ENCODE measurements around the gene TMEM209. TPM values are rescaled to one million over a fixed set of nuclear protein-coding genes. Genes with fewer than 3 reads are reported as not detected.
A peak's percentile ranks its signal among the peaks of the same experiment; 100 is the strongest.
"Not testable (repeated sequence)": the region's sequence is repeated elsewhere in the genome, so short reads cannot be mapped to it uniquely, and the experiment has no call there.

The TMEM209 gene
- polyA plus RNA-seq, 1 donor from 2014 or later, result 14.6 TPM

DNA sequence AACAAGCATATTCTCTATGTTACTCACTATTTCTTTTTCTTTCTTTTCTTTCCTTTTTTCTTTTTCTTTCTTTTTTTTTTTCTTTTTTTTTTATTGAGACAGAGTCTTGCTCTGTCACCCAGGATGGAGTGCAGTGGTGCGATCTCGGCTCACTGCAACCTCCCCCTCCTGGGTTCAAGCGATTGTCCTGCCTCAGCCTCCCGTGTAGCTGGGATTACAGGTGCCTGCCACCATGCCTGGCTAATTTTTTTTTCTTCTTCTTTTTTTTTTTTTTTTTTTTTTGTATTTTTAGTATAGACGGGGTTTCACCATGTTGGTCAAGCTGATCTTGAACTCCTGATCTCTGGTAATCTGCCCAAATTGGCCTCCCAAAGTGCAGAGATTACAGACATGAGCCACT is 59.1 kb downstream of the TMEM209 start:
- H3K9me2 ChIP-seq (ENCODE audit: insufficient read depth, low read length); H3K27me3 ChIP-seq (ENCODE audit: insufficient read depth, low read depth, low read length); H3K36me3 ChIP-seq (ENCODE audit: insufficient read depth, low read length); H3K9me3 ChIP-seq (ENCODE audit: low read length); H3K79me2 ChIP-seq (replicated peaks; ENCODE audit: insufficient read depth, low read length); H2AFZ ChIP-seq (ENCODE audit: low read depth, low read length); H3K4me3 ChIP-seq (ENCODE audit: low read length); H3F3A ChIP-seq (ENCODE audit: insufficient read depth, low read length, poor library complexity, severe bottlenecking); H3K27ac ChIP-seq (ENCODE audit: low read length); H4K20me1 ChIP-seq (ENCODE audit: insufficient read depth); H3K9ac ChIP-seq (ENCODE audit: low read length); H3K4me2 ChIP-seq (ENCODE audit: low read length): not testable (repeated sequence)

DNA sequence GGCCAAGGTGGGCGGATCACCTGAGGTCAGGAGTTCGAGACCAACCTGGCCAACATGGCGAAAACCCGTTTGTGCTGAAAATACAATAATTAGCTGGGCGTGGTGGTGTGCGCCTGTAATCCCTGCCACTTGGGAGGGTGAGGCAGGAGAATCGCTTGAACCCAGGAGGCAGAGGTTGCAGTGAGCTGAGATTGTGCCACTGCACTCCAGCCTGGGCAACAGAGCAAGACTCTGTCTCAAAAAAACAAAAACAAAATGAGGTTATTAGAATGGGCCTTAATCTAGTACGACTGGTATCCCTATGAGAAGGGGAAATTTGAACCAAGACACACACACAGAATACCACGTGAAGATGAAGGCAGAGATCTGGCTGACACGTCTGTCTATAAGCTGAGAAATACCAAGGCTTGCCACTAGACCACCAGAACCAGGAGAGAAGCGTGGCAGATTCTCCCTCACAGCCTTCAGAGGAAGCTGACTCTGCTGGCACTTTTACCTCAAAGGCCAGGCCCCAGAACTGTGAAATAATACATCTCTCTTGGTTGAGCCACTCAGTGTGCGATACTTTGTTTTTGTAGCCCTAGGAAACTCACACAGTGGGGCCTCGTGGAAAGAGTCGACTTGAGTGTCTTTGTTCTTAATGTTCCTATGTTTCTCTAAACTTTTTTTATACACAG is 59.6 kb downstream of the TMEM209 start:
- Histone ChIP-seq H3K4me3 (ENCODE audit: low read length) (no peak overlapping the region), H3K79me2 (replicated peaks; ENCODE audit: insufficient read depth, low read length) (no peaks in the 10 kb centered on the region), H2AFZ (ENCODE audit: low read depth, low read length) (no peak overlapping the region), H4K20me1 (ENCODE audit: insufficient read depth) (no peaks in the 10 kb centered on the region), H3F3A (ENCODE audit: insufficient read depth, low read length, poor library complexity, severe bottlenecking) (no peaks in the 10 kb centered on the region), H3K27me3 (ENCODE audit: insufficient read depth, low read depth, low read length) (no peaks in the 10 kb centered on the region), H3K9me3 (ENCODE audit: low read length) (no peaks in the 10 kb centered on the region), H3K9ac (ENCODE audit: low read length) (no peak overlapping the region), H3K9me2 (ENCODE audit: insufficient read depth, low read length) (no peaks in the 10 kb centered on the region), H3K36me3 (ENCODE audit: insufficient read depth, low read length) (no peaks in the 10 kb centered on the region), H3K27ac (ENCODE audit: low read length) (peak overlapping the region; percentile 62), H3K4me2 (ENCODE audit: low read length) (no peak overlapping the region)
- no peak for TF ChIP-seq RAD21 (conservative IDR thresholded peaks at IDR 0.05)
- no peak for TF ChIP-seq MXI1 (conservative IDR thresholded peaks at IDR 0.05; ENCODE audit: poor library complexity, severe bottlenecking)
- TF ChIP-seq, protein P1, sequence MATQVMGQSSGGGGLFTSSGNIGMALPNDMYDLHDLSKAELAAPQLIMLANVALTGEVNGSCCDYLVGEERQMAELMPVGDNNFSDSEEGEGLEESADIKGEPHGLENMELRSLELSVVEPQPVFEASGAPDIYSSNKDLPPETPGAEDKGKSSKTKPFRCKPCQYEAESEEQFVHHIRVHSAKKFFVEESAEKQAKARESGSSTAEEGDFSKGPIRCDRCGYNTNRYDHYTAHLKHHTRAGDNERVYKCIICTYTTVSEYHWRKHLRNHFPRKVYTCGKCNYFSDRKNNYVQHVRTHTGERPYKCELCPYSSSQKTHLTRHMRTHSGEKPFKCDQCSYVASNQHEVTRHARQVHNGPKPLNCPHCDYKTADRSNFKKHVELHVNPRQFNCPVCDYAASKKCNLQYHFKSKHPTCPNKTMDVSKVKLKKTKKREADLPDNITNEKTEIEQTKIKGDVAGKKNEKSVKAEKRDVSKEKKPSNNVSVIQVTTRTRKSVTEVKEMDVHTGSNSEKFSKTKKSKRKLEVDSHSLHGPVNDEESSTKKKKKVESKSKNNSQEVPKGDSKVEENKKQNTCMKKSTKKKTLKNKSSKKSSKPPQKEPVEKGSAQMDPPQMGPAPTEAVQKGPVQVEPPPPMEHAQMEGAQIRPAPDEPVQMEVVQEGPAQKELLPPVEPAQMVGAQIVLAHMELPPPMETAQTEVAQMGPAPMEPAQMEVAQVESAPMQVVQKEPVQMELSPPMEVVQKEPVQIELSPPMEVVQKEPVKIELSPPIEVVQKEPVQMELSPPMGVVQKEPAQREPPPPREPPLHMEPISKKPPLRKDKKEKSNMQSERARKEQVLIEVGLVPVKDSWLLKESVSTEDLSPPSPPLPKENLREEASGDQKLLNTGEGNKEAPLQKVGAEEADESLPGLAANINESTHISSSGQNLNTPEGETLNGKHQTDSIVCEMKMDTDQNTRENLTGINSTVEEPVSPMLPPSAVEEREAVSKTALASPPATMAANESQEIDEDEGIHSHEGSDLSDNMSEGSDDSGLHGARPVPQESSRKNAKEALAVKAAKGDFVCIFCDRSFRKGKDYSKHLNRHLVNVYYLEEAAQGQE (IDR thresholded peaks at IDR 0.05; ENCODE audit: borderline replicate concordance), result no peak
- TF ChIP-seq, protein P2, sequence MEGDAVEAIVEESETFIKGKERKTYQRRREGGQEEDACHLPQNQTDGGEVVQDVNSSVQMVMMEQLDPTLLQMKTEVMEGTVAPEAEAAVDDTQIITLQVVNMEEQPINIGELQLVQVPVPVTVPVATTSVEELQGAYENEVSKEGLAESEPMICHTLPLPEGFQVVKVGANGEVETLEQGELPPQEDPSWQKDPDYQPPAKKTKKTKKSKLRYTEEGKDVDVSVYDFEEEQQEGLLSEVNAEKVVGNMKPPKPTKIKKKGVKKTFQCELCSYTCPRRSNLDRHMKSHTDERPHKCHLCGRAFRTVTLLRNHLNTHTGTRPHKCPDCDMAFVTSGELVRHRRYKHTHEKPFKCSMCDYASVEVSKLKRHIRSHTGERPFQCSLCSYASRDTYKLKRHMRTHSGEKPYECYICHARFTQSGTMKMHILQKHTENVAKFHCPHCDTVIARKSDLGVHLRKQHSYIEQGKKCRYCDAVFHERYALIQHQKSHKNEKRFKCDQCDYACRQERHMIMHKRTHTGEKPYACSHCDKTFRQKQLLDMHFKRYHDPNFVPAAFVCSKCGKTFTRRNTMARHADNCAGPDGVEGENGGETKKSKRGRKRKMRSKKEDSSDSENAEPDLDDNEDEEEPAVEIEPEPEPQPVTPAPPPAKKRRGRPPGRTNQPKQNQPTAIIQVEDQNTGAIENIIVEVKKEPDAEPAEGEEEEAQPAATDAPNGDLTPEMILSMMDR (IDR thresholded peaks at IDR 0.05; ENCODE audit: poor library complexity, severe bottlenecking), result no peak
- TF ChIP-seq EZH2 (IDR thresholded peaks at IDR 0.05; ENCODE audit: borderline replicate concordance, insufficient read depth, low read length, poor library complexity, severe bottlenecking), result no peak
- no peak for TF ChIP-seq POLR2AphosphoS5 (IDR thresholded peaks at IDR 0.05)
- no peak for TF ChIP-seq SMC3 (conservative IDR thresholded peaks at IDR 0.05; ENCODE audit: poor library complexity)
- no peak for TF ChIP-seq EP300 (conservative IDR thresholded peaks at IDR 0.05; ENCODE audit: poor library complexity, severe bottlenecking)
- TF ChIP-seq TAF1 (IDR thresholded peaks at IDR 0.05; ENCODE audit: low read depth), result no peak
